B cell (primary cell): ENCODE data around the gene LRP2BP. TPM values are rescaled to one million over a fixed set of nuclear protein-coding genes. Genes with fewer than 3 reads are reported as not detected.

Source experiments
- ATAC-seq: fragments of 200-7000 bp; cut with Tn5 transposase; one replicate; pipeline ENCODE4 v1.10.0; 2021; ENCODE audit warnings: low read depth, mild to moderate bottlenecking, moderate number of reproducible peaks, moderate library complexity
- CTCF ChIA-PET: fragments of 350-600 bp; sonication (Branson Sonifier 250); formaldehyde crosslinking; loops from one replicate; lab custom pipeline; 2021; ENCODE audit warnings: antibody characterized with exemption, inconsistent platforms; lab: Charles Lee
- POLR2A ChIA-PET: fragments of 350-600 bp; sonication (Branson Sonifier 250); formaldehyde crosslinking; loops from one replicate; lab custom pipeline; 2021; ENCODE audit warnings: antibody characterized with exemption; lab: Charles Lee
- DNase-seq: peaks from one replicate; pipeline ENCODE4 v3.0.0; 2013
- H2AFZ ChIP-seq: 2 replicates; pipeline ENCODE4 v1.6.1; 2012; ENCODE audit warnings: mild to moderate bottlenecking, low read depth, low read length; ENCODE audit not compliant: insufficient read depth, poor library complexity, severe bottlenecking
- H3K27ac ChIP-seq, 2 donors: 1 replicate in 1 of 2; 2 replicates in 1 of 2; pipeline ENCODE4 v1.5.1; 2012 to 2013; ENCODE audit warnings: low read length in 2 of 2, mild to moderate bottlenecking in 2 of 2, moderate library complexity in 1 of 2
- H3K27me3 ChIP-seq, 4 experiments: fragments of 200-600 bp in 1 of 4; sonication (generic) in 1 of 4; replicated peaks in 1 of 4; 1 replicate in 2 of 4; 2 replicates in 2 of 4; pipeline versions ENCODE4 v1.6.1 to v1.7.0; 2013 to 2016; ENCODE audit warnings: low read length in 3 of 4, mild to moderate bottlenecking in 2 of 4, mixed read lengths in 1 of 4, moderate library complexity in 1 of 4; ENCODE audit not compliant: insufficient read depth in 4 of 4, control insufficient read depth in 3 of 4; ENCODE audit errors: control extremely low read depth in 1 of 4
- H3K36me3 ChIP-seq, 2 experiments: replicated peaks in 1 of 2; 1 replicate in 1 of 2; 2 replicates in 1 of 2; pipeline versions ENCODE4 v1.6.1 to v1.7.1; 2013; ENCODE audit warnings: low read length in 1 of 2; ENCODE audit not compliant: insufficient read depth in 2 of 2, control insufficient read depth in 1 of 2; ENCODE audit errors: control extremely low read depth in 1 of 2, extremely low read depth in 1 of 2
- H3K4me1 ChIP-seq, 2 donors: fragments of 200-600 bp in 1 of 2; sonication (generic) in 1 of 2; 1 replicate in 1 of 2; 2 replicates in 1 of 2; pipeline versions ENCODE4 v1.5.1 to v1.6.1; 2013 to 2017; ENCODE audit warnings: low read length in 2 of 2; ENCODE audit not compliant: control insufficient read depth in 2 of 2, insufficient read depth in 2 of 2
- H3K4me2 ChIP-seq: replicated peaks from 2 replicates; pipeline ENCODE3; 2012; ENCODE audit warnings: mild to moderate bottlenecking, low read depth, low read length; ENCODE audit not compliant: poor library complexity, severe bottlenecking
- H3K4me3 ChIP-seq, 5 experiments: fragments of 200-600 bp in 1 of 5; sonication (generic) in 1 of 5; 1 replicate in 3 of 5; 2 replicates in 2 of 5; pipeline versions ENCODE4 v1.5.1 to v1.7.0; 2011 to 2016; ENCODE audit warnings: low read length in 4 of 5, mild to moderate bottlenecking in 4 of 5, low read depth in 2 of 5, control low read depth in 1 of 5, moderate library complexity in 1 of 5; ENCODE audit not compliant: insufficient read depth in 1 of 5; ENCODE audit errors: control extremely low read depth in 1 of 5, extremely low read depth in 1 of 5
- H3K79me2 ChIP-seq: fragments of 200-600 bp; sonication (generic); one replicate; pipeline ENCODE4 v1.6.0; 2016; ENCODE audit warnings: low read length; ENCODE audit not compliant: control insufficient read depth, insufficient read depth
- H3K9ac ChIP-seq: fragments of 200-600 bp; sonication (generic); 2 replicates; pipeline ENCODE4 v1.6.1; 2017; ENCODE audit warnings: mild to moderate bottlenecking, low read length, moderate library complexity
- H3K9me3 ChIP-seq, 3 donors: one replicate each; pipeline versions ENCODE4 v1.6.1 to v1.7.1; 2013; ENCODE audit warnings: low read length in 2 of 3; ENCODE audit not compliant: control insufficient read depth in 2 of 3, insufficient read depth in 1 of 3; ENCODE audit errors: control extremely low read depth in 1 of 3
- H4K20me1 ChIP-seq: 2 replicates; pipeline ENCODE4 v1.6.0; 2012; ENCODE audit warnings: mild to moderate bottlenecking, low read length; ENCODE audit not compliant: insufficient read depth, control insufficient read depth, poor library complexity, severe bottlenecking
- H3K27ac Mint-ChIP-seq: one replicate; pipeline ENCODE4 v1.8.0; 2021; ENCODE audit warnings: mixed read lengths
- H3K27me3 Mint-ChIP-seq: one replicate; pipeline ENCODE4 v1.8.0; 2021; ENCODE audit warnings: mixed read lengths
- H3K4me1 Mint-ChIP-seq: one replicate; pipeline ENCODE4 v1.8.0; 2021; ENCODE audit warnings: mixed read lengths
- H3K4me3 Mint-ChIP-seq: one replicate; pipeline ENCODE4 v1.8.0; 2021; ENCODE audit warnings: mixed read lengths
- H3K9me3 Mint-ChIP-seq: one replicate; pipeline ENCODE4 v1.8.0; 2022; ENCODE audit warnings: mixed read lengths; ENCODE audit not compliant: insufficient read depth
- EZH2 ChIP-seq: IDR thresholded peaks from 2 replicates; pipeline ENCODE4 v1.6.1; 2012; ENCODE audit warnings: borderline replicate concordance, low read depth, mild to moderate bottlenecking, moderate library complexity, low read length; ENCODE audit not compliant: insufficient read depth, poor library complexity, severe bottlenecking
- WGBS: methylation state at CpG from one replicate; pipeline ENCODE4 v1.1.5; 2013; ENCODE audit warnings: missing lambda C conversion rate; ENCODE audit not compliant: insufficient coverage; 5-methylcytosine and 5-hydroxymethylcytosine counted together
- intact Hi-C: fragments of 100-400 bp; cut with micrococcal nuclease; formaldehyde crosslinking; loops from one replicate; pipeline ENCODE4 v1.10.0; 2022
- polyA plus RNA-seq: library from polyadenylated mRNA; depleted of rRNA; stranded (reverse); fragments of >200 nt; gene quantifications from 2 replicates; pipeline ENCODE4 v1.2.3, GENCODE V29; 2012
- total RNA-seq, 2 donors: library from RNA; stranded (reverse); fragments of 120-200 nt in 1 of 2; gene quantifications; 1 replicate in 1 of 2; 2 replicates in 1 of 2; pipeline versions ENCODE4 v1.2.3 to v1.2.4, GENCODE V29; 2013 to 2022
- TF ChIP-seq, protein P1 (sequence below): fragments of 200-600 bp; IDR thresholded peaks from one replicate; pipeline ENCODE4 v1.8.0; 2022; ENCODE audit warnings: antibody characterized with exemption, mild to moderate bottlenecking

The LRP2BP gene
- total and polyA plus RNA-seq, 2 donors (not counting 1 experiment from before 2014, with no cell fraction given): 0.15 to 1.6 TPM

DNA sequence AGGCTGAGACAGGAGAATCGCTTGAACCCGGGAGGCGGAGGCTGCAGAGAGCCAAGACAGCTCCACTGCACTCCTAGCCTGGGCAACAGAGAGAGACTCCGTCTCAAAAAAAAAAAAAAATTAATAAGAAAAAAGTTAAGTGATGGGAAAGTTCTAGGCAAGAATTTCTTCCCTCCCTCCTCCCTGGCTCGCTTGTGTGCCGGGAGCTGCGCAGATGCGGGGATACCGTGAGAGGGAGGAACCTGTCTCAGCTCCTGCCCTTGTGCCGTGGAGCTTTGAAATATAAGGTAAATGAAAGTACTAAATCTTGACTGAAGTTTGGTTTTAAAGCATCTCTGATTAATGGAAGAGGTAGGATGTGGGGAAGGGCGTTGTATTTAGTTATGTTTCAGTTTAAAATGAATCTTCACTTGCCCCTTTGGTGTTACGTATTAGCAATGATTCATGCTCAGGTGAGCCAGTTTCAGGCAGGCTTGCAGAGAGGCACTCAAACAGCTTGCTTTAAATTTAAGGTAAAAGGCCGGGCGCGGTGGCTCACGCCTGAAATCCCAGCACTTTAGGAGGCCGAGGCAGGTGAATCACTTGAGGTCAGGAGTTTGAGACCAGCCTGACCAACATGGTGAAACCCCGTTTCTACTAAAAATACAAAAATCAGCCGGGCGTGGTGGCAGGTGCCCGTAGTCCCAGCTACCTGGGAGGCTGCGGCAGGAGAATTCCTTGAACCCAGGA lies 31.4 kb upstream of the LRP2BP start:
- H3K27me3 ChIP-seq: peaks cover 0 to 2% (median 0%) of the 10 kb centered on the region in 4 experiments
- peaks cover 4% of the 10 kb centered on the region for H3K27me3 Mint-ChIP-seq
- H4K20me1 ChIP-seq: no peaks in the 10 kb centered on the region
- H3K27ac Mint-ChIP-seq: peak overlapping the region; percentile 79
- H3K36me3 ChIP-seq: peaks cover 0 to under 1% of the 10 kb centered on the region in 2 experiments
- no peak for TF ChIP-seq EZH2
- TF ChIP-seq, protein P1, sequence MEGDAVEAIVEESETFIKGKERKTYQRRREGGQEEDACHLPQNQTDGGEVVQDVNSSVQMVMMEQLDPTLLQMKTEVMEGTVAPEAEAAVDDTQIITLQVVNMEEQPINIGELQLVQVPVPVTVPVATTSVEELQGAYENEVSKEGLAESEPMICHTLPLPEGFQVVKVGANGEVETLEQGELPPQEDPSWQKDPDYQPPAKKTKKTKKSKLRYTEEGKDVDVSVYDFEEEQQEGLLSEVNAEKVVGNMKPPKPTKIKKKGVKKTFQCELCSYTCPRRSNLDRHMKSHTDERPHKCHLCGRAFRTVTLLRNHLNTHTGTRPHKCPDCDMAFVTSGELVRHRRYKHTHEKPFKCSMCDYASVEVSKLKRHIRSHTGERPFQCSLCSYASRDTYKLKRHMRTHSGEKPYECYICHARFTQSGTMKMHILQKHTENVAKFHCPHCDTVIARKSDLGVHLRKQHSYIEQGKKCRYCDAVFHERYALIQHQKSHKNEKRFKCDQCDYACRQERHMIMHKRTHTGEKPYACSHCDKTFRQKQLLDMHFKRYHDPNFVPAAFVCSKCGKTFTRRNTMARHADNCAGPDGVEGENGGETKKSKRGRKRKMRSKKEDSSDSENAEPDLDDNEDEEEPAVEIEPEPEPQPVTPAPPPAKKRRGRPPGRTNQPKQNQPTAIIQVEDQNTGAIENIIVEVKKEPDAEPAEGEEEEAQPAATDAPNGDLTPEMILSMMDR: no peak
- H3K4me1 Mint-ChIP-seq: peaks cover 15% of the 10 kb centered on the region
- H3K4me2 ChIP-seq: no peak overlapping the region
- ChIA-PET POLR2A (interaction anchor here (0.7 kb wide), 4 partner anchors 34 to 890 kb away, joined by 3 to 17 read pairs (median 6); no protein-coding TSS in a partner anchor), CTCF (interaction anchor here (0.7 to 4.3 kb wide), 4 partner anchors 38 to 977 kb away, joined by 3 to 31 read pairs (median 3); no protein-coding TSS in a partner anchor)
- no peak overlapping the region for H2AFZ ChIP-seq
- DNase-seq (peak; percentile 19), ATAC-seq (no peak)
- no peak overlapping the region for H3K27ac ChIP-seq
- H3K9me3 ChIP-seq: no peaks in the 10 kb centered on the region
- no peak overlapping the region for H3K9ac ChIP-seq
- peak overlapping the region; percentile 56 for H3K4me3 Mint-ChIP-seq
- peaks cover 30% of the 10 kb centered on the region for H3K79me2 ChIP-seq
- intact Hi-C loops: loop anchor here (10.0 kb wide), 1 partner anchor 1922 kb away; the partner anchor contains the start of gene ING2
- H3K9me3 Mint-ChIP-seq: no peaks in the 10 kb centered on the region
- WGBS: 95% methylated on average over 11 of the region's 22 CpGs
- peaks cover 13% of the 10 kb centered on the region in 2 donors for H3K4me1 ChIP-seq
- no peak overlapping the region for H3K4me3 ChIP-seq
